Measurements from ENCODE around the gene ZRANB3.

DNA sequence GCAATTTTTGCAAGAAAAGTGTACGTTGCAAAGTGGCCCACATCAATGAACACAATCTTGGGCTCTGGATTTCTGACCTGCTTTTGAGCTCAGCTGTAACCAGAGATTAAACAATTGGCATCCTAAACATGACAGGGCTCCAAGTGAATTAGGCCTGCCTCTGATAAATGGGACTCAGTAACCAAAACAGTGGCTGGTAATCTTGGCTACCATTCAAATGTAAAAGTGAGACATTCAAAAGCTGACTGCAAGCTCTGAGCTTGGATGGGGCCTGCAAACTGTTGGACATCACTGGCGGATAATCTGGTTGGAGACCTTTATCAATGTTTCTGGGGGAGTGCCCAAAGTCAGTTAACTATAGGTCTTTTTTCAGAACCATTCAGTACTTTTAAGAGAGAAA, 318.3 kb downstream of the ZRANB3 start:
- TF ChIP-seq ARNTL (CRISPR knock-in tag; IDR thresholded peaks at IDR 0.05; ENCODE audit: borderline replicate concordance, low read depth) (no peak), SNAI2 (CRISPR knock-in tag; IDR thresholded peaks at IDR 0.05) (no peak), TOX (CRISPR knock-in tag; IDR thresholded peaks at IDR 0.05; ENCODE audit: borderline replicate concordance) (no peak), PPARA (CRISPR knock-in tag; IDR thresholded peaks at IDR 0.05; ENCODE audit: borderline replicate concordance) (no peak), POU6F1 (CRISPR knock-in tag; IDR thresholded peaks at IDR 0.05; ENCODE audit: borderline replicate concordance, low read depth) (no peak), ZC3H10 (CRISPR knock-in tag; IDR thresholded peaks at IDR 0.05) (no peak), TSHZ2 (CRISPR knock-in tag; IDR thresholded peaks at IDR 0.05) (no peak), RARB (CRISPR knock-in tag; IDR thresholded peaks at IDR 0.05) (no peak), TCF4 (CRISPR knock-in tag; IDR thresholded peaks at IDR 0.05; ENCODE audit: borderline replicate concordance) (no peak), ZNF8 (CRISPR knock-in tag; IDR thresholded peaks at IDR 0.05) (no peak)
- TF ChIP-seq, protein P1, sequence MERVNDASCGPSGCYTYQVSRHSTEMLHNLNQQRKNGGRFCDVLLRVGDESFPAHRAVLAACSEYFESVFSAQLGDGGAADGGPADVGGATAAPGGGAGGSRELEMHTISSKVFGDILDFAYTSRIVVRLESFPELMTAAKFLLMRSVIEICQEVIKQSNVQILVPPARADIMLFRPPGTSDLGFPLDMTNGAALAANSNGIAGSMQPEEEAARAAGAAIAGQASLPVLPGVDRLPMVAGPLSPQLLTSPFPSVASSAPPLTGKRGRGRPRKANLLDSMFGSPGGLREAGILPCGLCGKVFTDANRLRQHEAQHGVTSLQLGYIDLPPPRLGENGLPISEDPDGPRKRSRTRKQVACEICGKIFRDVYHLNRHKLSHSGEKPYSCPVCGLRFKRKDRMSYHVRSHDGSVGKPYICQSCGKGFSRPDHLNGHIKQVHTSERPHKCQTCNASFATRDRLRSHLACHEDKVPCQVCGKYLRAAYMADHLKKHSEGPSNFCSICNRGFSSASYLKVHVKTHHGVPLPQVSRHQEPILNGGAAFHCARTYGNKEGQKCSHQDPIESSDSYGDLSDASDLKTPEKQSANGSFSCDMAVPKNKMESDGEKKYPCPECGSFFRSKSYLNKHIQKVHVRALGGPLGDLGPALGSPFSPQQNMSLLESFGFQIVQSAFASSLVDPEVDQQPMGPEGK (CRISPR knock-in tag; IDR thresholded peaks at IDR 0.05; ENCODE audit: borderline replicate concordance): no peak
- TF ChIP-seq, protein P2, sequence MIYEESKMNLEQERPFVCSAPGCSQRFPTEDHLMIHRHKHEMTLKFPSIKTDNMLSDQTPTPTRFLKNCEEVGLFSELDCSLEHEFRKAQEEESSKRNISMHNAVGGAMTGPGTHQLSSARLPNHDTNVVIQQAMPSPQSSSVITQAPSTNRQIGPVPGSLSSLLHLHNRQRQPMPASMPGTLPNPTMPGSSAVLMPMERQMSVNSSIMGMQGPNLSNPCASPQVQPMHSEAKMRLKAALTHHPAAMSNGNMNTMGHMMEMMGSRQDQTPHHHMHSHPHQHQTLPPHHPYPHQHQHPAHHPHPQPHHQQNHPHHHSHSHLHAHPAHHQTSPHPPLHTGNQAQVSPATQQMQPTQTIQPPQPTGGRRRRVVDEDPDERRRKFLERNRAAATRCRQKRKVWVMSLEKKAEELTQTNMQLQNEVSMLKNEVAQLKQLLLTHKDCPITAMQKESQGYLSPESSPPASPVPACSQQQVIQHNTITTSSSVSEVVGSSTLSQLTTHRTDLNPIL (CRISPR knock-in tag; IDR thresholded peaks at IDR 0.05; ENCODE audit: low read depth): no peak

All from SK-N-SH treated with all-trans-retinoic acid at 6 μM for 48 hours (cell line).